BJ (cell line): ENCODE data around the gene IPMK. TPM values are rescaled to one million over a fixed set of nuclear protein-coding genes. Genes with fewer than 3 reads are reported as not detected.
"Not testable (repeated sequence)": the region's sequence is repeated elsewhere in the genome, so short reads cannot be mapped to it uniquely, and the experiment has no call there.

Experiments
- CTCF ChIA-PET: fragments of 350-600 bp; formaldehyde crosslinking; extraction: SDS; loops from one replicate; lab custom pipeline; 2021; ENCODE audit warnings: antibody characterized with exemption, inconsistent platforms; lab: Yijun Ruan, JAX
- POLR2A ChIA-PET: fragments of 300-600 bp; sonication (Branson Sonifier 250); formaldehyde crosslinking; extraction: SDS; loops from one replicate; lab custom pipeline; 2021; ENCODE audit warnings: antibody characterized with exemption; lab: Charles Lee
- DNase-seq: peaks from one replicate; pipeline ENCODE4 v3.0.0-alpha.2; 2011; ENCODE audit warnings: low read depth
- H3K27me3 ChIP-seq: 2 replicates; pipeline ENCODE4 v1.6.0; 2011; ENCODE audit warnings: low read length; ENCODE audit not compliant: control insufficient read depth, insufficient read depth
- H3K36me3 ChIP-seq: 2 replicates; pipeline ENCODE4 v1.5.1; 2011; ENCODE audit warnings: low read length; ENCODE audit not compliant: control insufficient read depth, insufficient read depth
- H3K4me3 ChIP-seq: 2 replicates; pipeline ENCODE4 v1.5.1; 2011; ENCODE audit warnings: low read depth, mild to moderate bottlenecking, control low read depth, low read length
- polyA plus RNA-seq: library from polyadenylated mRNA; depleted of rRNA; stranded (reverse); fragments of >200 nt; gene quantifications from 2 replicates; pipeline ENCODE4 v1.2.3, GENCODE V29; 2011
- TF ChIP-seq, protein P1 (sequence below): IDR thresholded peaks from 2 replicates; pipeline ENCODE4 v1.5.1; 2011; ENCODE audit warnings: low read depth, mild to moderate bottlenecking, control low read depth, inconsistent platforms, low read length, moderate library complexity; ENCODE audit not compliant: insufficient read depth

Gene IPMK
- polyA plus RNA-seq, 1 experiment: 0.81 TPM

DNA sequence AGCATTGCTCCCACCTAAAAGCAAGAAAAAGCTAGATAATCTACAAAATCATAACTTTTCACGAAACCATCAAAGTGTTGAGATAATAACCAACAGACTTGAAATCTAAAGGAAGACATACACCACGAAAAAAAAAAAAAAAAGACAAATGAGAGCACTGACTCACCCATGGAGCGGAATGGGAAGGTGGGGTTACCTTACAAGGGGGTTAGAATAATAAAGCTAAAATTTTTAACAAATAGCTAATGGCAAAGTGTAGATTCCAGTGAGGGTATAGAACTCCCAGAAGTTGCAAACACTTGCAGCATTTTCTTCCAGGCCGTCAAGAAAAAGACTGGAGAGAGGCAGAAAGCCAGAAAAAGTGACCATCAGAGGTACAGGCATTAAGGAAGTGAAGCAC lies 27.2 kb downstream of the IPMK start:
- H3K36me3 ChIP-seq: peaks cover 3% of the 10 kb centered on the region; the same call in 1 of the 2 replicates
- ChIA-PET CTCF (no interaction called here), POLR2A (no interaction called here)
- no peak overlapping the region for H3K4me3 ChIP-seq
- TF ChIP-seq, protein P1, sequence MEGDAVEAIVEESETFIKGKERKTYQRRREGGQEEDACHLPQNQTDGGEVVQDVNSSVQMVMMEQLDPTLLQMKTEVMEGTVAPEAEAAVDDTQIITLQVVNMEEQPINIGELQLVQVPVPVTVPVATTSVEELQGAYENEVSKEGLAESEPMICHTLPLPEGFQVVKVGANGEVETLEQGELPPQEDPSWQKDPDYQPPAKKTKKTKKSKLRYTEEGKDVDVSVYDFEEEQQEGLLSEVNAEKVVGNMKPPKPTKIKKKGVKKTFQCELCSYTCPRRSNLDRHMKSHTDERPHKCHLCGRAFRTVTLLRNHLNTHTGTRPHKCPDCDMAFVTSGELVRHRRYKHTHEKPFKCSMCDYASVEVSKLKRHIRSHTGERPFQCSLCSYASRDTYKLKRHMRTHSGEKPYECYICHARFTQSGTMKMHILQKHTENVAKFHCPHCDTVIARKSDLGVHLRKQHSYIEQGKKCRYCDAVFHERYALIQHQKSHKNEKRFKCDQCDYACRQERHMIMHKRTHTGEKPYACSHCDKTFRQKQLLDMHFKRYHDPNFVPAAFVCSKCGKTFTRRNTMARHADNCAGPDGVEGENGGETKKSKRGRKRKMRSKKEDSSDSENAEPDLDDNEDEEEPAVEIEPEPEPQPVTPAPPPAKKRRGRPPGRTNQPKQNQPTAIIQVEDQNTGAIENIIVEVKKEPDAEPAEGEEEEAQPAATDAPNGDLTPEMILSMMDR: no peak
- no peaks in the 10 kb centered on the region for H3K27me3 ChIP-seq
- no peak for DNase-seq

- POLR2A ChIA-PET: no interaction called here
- no peak overlapping the region for H3K4me3 ChIP-seq
- no peaks in the 10 kb centered on the region for H3K27me3 ChIP-seq
- no peak for DNase-seq
- CTCF ChIA-PET: no interaction called here
- H3K36me3 ChIP-seq: peaks cover 3% of the 10 kb centered on the region; the same call in 1 of the 2 replicates
- TF ChIP-seq, protein P1: no peak
These were observed 28.0 kb downstream of the IPMK start for GRCh38 chr10:58239561-58240169.

DNA sequence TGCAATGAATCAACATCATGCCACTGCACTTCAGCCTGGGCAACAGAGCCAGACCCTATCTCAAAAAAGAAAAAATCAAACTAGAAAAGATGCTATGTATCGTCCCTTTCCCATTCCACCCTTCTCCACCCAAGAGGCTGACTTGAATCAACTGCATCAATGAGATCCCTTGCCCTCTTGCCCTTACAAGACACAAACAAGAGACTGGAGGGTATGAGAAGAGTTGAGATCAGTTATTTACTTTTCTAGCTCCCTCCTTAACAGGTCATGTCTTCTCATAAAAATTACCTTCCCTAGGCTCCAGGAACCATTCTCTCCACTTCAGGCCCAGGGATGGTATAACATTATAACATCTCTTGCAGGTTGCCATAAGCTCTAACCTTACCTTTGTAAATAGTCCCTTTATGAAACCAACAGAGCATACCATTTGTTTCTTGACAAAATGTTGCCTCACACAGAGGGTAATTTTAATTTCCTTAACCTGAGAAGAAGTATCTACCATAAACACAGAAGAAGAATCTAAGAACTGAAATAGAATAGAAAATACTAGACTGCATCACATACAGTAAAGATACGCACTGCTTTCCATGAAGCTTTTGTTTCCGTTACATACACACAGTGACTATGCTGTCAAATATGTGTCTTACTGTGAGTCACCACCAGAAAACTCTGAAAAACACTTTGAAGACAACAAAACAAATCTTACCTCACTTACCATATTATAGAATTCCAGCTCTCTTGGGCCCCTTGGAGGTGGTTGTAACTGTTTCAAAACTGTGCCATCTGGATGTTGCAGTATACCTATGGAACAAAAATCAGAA lies 30.5 kb downstream of the IPMK start:
- Histone ChIP-seq H3K4me3 (no peak overlapping the region), H3K27me3 (no peaks in the 10 kb centered on the region), H3K36me3 (peaks cover 3% of the 10 kb centered on the region; the same call in 1 of the 2 replicates)
- CTCF ChIA-PET: interaction anchor here (1.2 to 1.4 kb wide), 3 partner anchors 11 to 54 kb away, joined by 3 to 4 read pairs (median 4); no protein-coding TSS in a partner anchor
- POLR2A ChIA-PET: no interaction called here
- TF ChIP-seq, protein P1: no peak
- peak; percentile 59 for DNase-seq

DNA sequence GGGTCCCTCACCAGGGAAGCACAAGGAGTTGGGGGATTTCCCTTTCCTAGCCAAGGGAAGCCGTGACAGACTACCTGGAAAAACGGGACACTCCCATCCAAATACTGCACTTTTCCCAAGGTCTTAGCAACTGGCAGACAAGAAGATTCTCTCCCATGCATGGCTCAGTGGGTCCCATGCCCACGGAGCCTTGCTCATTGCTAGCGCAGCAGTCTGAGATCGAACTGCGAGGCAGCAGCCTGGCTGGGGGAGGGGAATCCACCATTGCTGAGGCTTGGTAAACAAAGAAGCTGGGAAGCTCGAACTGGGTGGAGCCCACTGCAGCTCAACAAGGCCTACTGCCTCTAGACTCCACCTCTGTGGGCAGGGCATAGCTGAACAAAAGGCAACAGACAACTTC lies 37.8 kb downstream of the IPMK start:
- POLR2A ChIA-PET, H3K27me3 ChIP-seq, H3K36me3 ChIP-seq, H3K4me3 ChIP-seq, DNase-seq: not testable (repeated sequence)
- CTCF ChIA-PET: interaction anchor here (1.2 kb wide), 1 partner anchor 61 kb away, joined by 4 read pairs; no protein-coding TSS in a partner anchor

GRCh38 chr10:58225654-58226053 lies 42.0 kb downstream of the IPMK start:
- TF ChIP-seq, protein P1: no peak
- Histone ChIP-seq H3K4me3 (no peak overlapping the region), H3K27me3 (no peaks in the 10 kb centered on the region), H3K36me3 (no peaks in the 10 kb centered on the region; the same call in 1 of the 2 replicates)
- no peak for DNase-seq
- POLR2A ChIA-PET: no interaction called here
- CTCF ChIA-PET: interaction anchor here (1.7 kb wide), 1 partner anchor 11 kb away, joined by 4 read pairs; no protein-coding TSS in a partner anchor
